ENCODE results near the gene SEC61A2.

- TF ChIP-seq, protein P1, sequence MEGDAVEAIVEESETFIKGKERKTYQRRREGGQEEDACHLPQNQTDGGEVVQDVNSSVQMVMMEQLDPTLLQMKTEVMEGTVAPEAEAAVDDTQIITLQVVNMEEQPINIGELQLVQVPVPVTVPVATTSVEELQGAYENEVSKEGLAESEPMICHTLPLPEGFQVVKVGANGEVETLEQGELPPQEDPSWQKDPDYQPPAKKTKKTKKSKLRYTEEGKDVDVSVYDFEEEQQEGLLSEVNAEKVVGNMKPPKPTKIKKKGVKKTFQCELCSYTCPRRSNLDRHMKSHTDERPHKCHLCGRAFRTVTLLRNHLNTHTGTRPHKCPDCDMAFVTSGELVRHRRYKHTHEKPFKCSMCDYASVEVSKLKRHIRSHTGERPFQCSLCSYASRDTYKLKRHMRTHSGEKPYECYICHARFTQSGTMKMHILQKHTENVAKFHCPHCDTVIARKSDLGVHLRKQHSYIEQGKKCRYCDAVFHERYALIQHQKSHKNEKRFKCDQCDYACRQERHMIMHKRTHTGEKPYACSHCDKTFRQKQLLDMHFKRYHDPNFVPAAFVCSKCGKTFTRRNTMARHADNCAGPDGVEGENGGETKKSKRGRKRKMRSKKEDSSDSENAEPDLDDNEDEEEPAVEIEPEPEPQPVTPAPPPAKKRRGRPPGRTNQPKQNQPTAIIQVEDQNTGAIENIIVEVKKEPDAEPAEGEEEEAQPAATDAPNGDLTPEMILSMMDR (IDR thresholded peaks at IDR 0.05; ENCODE audit: poor library complexity, severe bottlenecking), result no peak
- TF ChIP-seq EP300 (conservative IDR thresholded peaks at IDR 0.05; ENCODE audit: poor library complexity, severe bottlenecking), result no peak
- TF ChIP-seq EZH2 (IDR thresholded peaks at IDR 0.05; ENCODE audit: borderline replicate concordance, insufficient read depth, low read length, poor library complexity, severe bottlenecking), result no peak
- TF ChIP-seq TAF1 (IDR thresholded peaks at IDR 0.05; ENCODE audit: low read depth), result no peak
- no peak for TF ChIP-seq MXI1 (conservative IDR thresholded peaks at IDR 0.05; ENCODE audit: poor library complexity, severe bottlenecking)
- TF ChIP-seq, protein P2, sequence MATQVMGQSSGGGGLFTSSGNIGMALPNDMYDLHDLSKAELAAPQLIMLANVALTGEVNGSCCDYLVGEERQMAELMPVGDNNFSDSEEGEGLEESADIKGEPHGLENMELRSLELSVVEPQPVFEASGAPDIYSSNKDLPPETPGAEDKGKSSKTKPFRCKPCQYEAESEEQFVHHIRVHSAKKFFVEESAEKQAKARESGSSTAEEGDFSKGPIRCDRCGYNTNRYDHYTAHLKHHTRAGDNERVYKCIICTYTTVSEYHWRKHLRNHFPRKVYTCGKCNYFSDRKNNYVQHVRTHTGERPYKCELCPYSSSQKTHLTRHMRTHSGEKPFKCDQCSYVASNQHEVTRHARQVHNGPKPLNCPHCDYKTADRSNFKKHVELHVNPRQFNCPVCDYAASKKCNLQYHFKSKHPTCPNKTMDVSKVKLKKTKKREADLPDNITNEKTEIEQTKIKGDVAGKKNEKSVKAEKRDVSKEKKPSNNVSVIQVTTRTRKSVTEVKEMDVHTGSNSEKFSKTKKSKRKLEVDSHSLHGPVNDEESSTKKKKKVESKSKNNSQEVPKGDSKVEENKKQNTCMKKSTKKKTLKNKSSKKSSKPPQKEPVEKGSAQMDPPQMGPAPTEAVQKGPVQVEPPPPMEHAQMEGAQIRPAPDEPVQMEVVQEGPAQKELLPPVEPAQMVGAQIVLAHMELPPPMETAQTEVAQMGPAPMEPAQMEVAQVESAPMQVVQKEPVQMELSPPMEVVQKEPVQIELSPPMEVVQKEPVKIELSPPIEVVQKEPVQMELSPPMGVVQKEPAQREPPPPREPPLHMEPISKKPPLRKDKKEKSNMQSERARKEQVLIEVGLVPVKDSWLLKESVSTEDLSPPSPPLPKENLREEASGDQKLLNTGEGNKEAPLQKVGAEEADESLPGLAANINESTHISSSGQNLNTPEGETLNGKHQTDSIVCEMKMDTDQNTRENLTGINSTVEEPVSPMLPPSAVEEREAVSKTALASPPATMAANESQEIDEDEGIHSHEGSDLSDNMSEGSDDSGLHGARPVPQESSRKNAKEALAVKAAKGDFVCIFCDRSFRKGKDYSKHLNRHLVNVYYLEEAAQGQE (IDR thresholded peaks at IDR 0.05; ENCODE audit: borderline replicate concordance), result no peak
- no peak for TF ChIP-seq POLR2AphosphoS5 (IDR thresholded peaks at IDR 0.05)
Observed at GRCh38 chr10:12194752-12195271, 65.3 kb downstream of the SEC61A2 start.
